ENCODE measurements around the gene TUSC2. TPM values are rescaled to one million over a fixed set of nuclear protein-coding genes. Genes with fewer than 3 reads are reported as not detected.

Gene TUSC2
- polyA plus RNA-seq, 1 of the 3 experiments (the other 2 are of a cell fraction): 58.7 TPM

DNA sequence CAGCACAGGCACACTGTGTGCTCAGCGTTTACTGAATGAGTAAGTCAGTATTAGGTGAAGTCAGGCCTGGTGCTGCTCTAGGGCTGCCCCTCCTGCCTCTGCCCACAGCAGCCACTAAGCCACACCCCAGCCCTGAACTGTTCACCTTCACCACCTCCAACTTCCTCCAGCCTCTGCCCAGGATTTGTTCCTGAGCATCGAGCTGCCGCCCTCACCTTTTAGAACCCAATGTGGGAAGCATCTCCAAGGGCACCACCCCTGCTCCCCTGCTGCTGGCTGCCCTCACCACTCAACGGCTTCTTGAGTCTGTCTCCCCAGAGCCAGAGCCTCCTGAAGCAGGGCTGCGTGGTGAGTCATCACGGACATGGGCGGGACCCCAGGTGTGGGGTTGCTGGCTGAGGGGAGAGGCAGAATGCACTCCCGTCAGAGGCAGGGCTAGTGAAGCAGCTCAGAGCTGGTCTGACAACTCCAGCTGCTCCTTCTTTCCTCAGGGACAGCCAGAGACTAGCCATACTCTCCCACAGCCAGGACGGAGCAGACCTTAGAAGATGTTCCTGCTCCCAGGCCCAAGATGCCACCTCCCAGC, 11.3 kb downstream of the TUSC2 start (continued):
- TF ChIP-seq REST (IDR thresholded peaks at IDR 0.05; ENCODE audit: low read depth, low read length) (no peak), TCF12 (IDR thresholded peaks at IDR 0.05) (no peak), EP300 (IDR thresholded peaks at IDR 0.05; ENCODE audit: borderline replicate concordance in 1 of 2, low read depth in 1 of 2, low read length in 1 of 2) (no peak), SMC3 (IDR thresholded peaks at IDR 0.05; ENCODE audit: low read depth, low read length) (no peak)
- TF ChIP-seq, protein P1, sequence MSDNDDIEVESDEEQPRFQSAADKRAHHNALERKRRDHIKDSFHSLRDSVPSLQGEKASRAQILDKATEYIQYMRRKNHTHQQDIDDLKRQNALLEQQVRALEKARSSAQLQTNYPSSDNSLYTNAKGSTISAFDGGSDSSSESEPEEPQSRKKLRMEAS (IDR thresholded peaks at IDR 0.05; ENCODE audit: low read depth): no peak
- TF ChIP-seq, protein P2, sequence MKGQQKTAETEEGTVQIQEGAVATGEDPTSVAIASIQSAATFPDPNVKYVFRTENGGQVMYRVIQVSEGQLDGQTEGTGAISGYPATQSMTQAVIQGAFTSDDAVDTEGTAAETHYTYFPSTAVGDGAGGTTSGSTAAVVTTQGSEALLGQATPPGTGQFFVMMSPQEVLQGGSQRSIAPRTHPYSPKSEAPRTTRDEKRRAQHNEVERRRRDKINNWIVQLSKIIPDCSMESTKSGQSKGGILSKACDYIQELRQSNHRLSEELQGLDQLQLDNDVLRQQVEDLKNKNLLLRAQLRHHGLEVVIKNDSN (IDR thresholded peaks at IDR 0.05; ENCODE audit: borderline replicate concordance, low read depth): no peak

GRCh38 chr3:50314816-50315215, 13.2 kb downstream of the TUSC2 start:
- ChIA-PET POLR2A (interaction anchor here (1.0 to 1.5 kb wide), 3 partner anchors 13 to 254 kb away, joined by 4 read pairs; partner anchors contain the start of genes HEMK1, HYAL3, NAA80 and TUSC2), CTCF (interaction anchor here (0.8 to 1.0 kb wide), 2 partner anchors 9 to 123 kb away, joined by 3 read pairs; no protein-coding TSS in a partner anchor)
- Histone ChIP-seq H3K9me2 (no peaks in the 10 kb centered on the region), H3K36me3 (replicated peaks in 1 of 2; ENCODE audit: control insufficient read depth in 1 of 2, insufficient read depth in 2 of 2, low read length in 1 of 2) (peaks cover 15 to 27% of the 10 kb centered on the region in 2 experiments), H3K79me2 (ENCODE audit: insufficient read depth) (peaks cover 27% of the 10 kb centered on the region), H3K4me1 (ENCODE audit: control insufficient read depth in 1 of 2, insufficient read depth in 2 of 2, low read depth in 1 of 2, low read length in 1 of 2) (peaks cover 0 to 21% of the 10 kb centered on the region in 2 experiments; a peak in 1 of 4 replicates), H3K27ac (ENCODE audit: low read depth in 2 of 2, low read length in 1 of 2) (no peak overlapping the region), H4K20me1 (ENCODE audit: insufficient read depth) (no peaks in the 10 kb centered on the region), H3K9ac (no peak overlapping the region), H3K9me3 (no peaks in the 10 kb centered on the region), H3F3A (replicated peaks; ENCODE audit: insufficient read depth) (peaks cover 11% of the 10 kb centered on the region), H3K27me3 (ENCODE audit: insufficient read depth) (no peaks in the 10 kb centered on the region), H3K4me3 (ENCODE audit: low read depth in 2 of 2, low read length in 1 of 2) (no peak overlapping the region), H3K4me2 (no peak overlapping the region), H2AFZ (ENCODE audit: low read depth) (no peak overlapping the region)
- no peak for TF ChIP-seq POLR2AphosphoS5 (IDR thresholded peaks at IDR 0.05; ENCODE audit: low read depth, low read length)
- no peak for TF ChIP-seq GATA2 (CRISPR knock-in tag; IDR thresholded peaks at IDR 0.05)
- TF ChIP-seq MEF2A (IDR thresholded peaks at IDR 0.05; ENCODE audit: borderline replicate concordance, low read depth): no peak
- no peak for DNase-seq
- 100% methylated on average over 3 of the region's 4 CpGs for whole genome bisulfite sequencing (ENCODE audit: low lambda C conversion rate)

GRCh38 chr3:50314342-50314741, 13.7 kb downstream of the TUSC2 start:
- peaks cover 15 to 23% of the 10 kb centered on the region in 2 experiments for H3K36me3 ChIP-seq (replicated peaks in 1 of 2; ENCODE audit: control insufficient read depth in 1 of 2, insufficient read depth in 2 of 2, low read length in 1 of 2)
- H3K9ac ChIP-seq: no peak overlapping the region
- no peaks in the 10 kb centered on the region for H4K20me1 ChIP-seq (ENCODE audit: insufficient read depth)
- peaks cover 0 to 16% of the 10 kb centered on the region in 2 experiments; a peak in 1 of 4 replicates for H3K4me1 ChIP-seq (ENCODE audit: control insufficient read depth in 1 of 2, insufficient read depth in 2 of 2, low read depth in 1 of 2, low read length in 1 of 2)
- no peak overlapping the region for H3K4me2 ChIP-seq
- no peaks in the 10 kb centered on the region for H3K9me2 ChIP-seq
- H3K4me3 ChIP-seq (ENCODE audit: low read depth in 2 of 2, low read length in 1 of 2): no peak overlapping the region
- DNase-seq: no peak
- H3K9me3 ChIP-seq: peaks cover 1% of the 10 kb centered on the region; the same call in 1 of the 2 replicates
- no peaks in the 10 kb centered on the region for H3K27me3 ChIP-seq (ENCODE audit: insufficient read depth)
- peaks cover 22% of the 10 kb centered on the region for H3K79me2 ChIP-seq (ENCODE audit: insufficient read depth)
- H2AFZ ChIP-seq (ENCODE audit: low read depth): no peak overlapping the region
- H3F3A ChIP-seq (replicated peaks; ENCODE audit: insufficient read depth): peaks cover 14% of the 10 kb centered on the region
- WGBS (ENCODE audit: low lambda C conversion rate): 100% methylated on average over 1 of the region's 3 CpGs
- POLR2A ChIA-PET: interaction anchor here (1.1 to 1.5 kb wide), 2 partner anchors 15 to 255 kb away, joined by 4 read pairs; partner anchors contain the start of genes HEMK1, HYAL3 and NAA80
- no peak overlapping the region for H3K27ac ChIP-seq (ENCODE audit: low read depth in 2 of 2, low read length in 1 of 2)
- CTCF ChIA-PET: interaction anchor here (1.0 to 1.3 kb wide), 2 partner anchors 10 to 122 kb away, joined by 3 to 5 read pairs; no protein-coding TSS in a partner anchor
- TF ChIP-seq RXRA (IDR thresholded peaks at IDR 0.05; ENCODE audit: borderline replicate concordance, low read depth): no peak
- TF ChIP-seq, protein P3, sequence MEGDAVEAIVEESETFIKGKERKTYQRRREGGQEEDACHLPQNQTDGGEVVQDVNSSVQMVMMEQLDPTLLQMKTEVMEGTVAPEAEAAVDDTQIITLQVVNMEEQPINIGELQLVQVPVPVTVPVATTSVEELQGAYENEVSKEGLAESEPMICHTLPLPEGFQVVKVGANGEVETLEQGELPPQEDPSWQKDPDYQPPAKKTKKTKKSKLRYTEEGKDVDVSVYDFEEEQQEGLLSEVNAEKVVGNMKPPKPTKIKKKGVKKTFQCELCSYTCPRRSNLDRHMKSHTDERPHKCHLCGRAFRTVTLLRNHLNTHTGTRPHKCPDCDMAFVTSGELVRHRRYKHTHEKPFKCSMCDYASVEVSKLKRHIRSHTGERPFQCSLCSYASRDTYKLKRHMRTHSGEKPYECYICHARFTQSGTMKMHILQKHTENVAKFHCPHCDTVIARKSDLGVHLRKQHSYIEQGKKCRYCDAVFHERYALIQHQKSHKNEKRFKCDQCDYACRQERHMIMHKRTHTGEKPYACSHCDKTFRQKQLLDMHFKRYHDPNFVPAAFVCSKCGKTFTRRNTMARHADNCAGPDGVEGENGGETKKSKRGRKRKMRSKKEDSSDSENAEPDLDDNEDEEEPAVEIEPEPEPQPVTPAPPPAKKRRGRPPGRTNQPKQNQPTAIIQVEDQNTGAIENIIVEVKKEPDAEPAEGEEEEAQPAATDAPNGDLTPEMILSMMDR (IDR thresholded peaks at IDR 0.05): no peak
- TF ChIP-seq JUND (IDR thresholded peaks at IDR 0.05): no peak
- TF ChIP-seq, protein P2 (IDR thresholded peaks at IDR 0.05; ENCODE audit: borderline replicate concordance, low read depth): no peak
- no peak for TF ChIP-seq SIN3A (IDR thresholded peaks at IDR 0.05; ENCODE audit: borderline replicate concordance, low read depth, low read length)
- TF ChIP-seq, protein P4, sequence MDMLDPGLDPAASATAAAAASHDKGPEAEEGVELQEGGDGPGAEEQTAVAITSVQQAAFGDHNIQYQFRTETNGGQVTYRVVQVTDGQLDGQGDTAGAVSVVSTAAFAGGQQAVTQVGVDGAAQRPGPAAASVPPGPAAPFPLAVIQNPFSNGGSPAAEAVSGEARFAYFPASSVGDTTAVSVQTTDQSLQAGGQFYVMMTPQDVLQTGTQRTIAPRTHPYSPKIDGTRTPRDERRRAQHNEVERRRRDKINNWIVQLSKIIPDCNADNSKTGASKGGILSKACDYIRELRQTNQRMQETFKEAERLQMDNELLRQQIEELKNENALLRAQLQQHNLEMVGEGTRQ (IDR thresholded peaks at IDR 0.05; ENCODE audit: borderline replicate concordance, low read depth, low read length): no peak
- TF ChIP-seq NFIC (IDR thresholded peaks at IDR 0.05; ENCODE audit: borderline replicate concordance): no peak
- no peak for TF ChIP-seq TCF12 (IDR thresholded peaks at IDR 0.05)
- no peak for TF ChIP-seq EZH2phosphoT487 (IDR thresholded peaks at IDR 0.05; ENCODE audit: borderline replicate concordance, low read depth)
